ENCODE measurements around the gene FTSJ1. TPM values are rescaled to one million over a fixed set of nuclear protein-coding genes. Genes with fewer than 3 reads are reported as not detected.

FTSJ1 gene
- total RNA-seq, 3 donors from 2014 or later = 22.1 to 22.8 (median 22.7) TPM

GRCh38 chrX:48482526-48482925 lies 6.5 kb downstream of the FTSJ1 start:
- H3K4me3 ChIP-seq = no peak overlapping the region
- H3K4me1 ChIP-seq (ENCODE audit: low read depth) = no peaks in the 10 kb centered on the region
- H3K36me3 ChIP-seq (ENCODE audit: low read depth) = no peaks in the 10 kb centered on the region
- ATAC-seq (no peak), DNase-seq (no peak)
- intact Hi-C loops (cut with DNase I, micrococcal nuclease) = no loop called here
- TF ChIP-seq CTCF (IDR thresholded peaks at IDR 0.05) = no peak
- H3K9me3 ChIP-seq = no peaks in the 10 kb centered on the region

DNA sequence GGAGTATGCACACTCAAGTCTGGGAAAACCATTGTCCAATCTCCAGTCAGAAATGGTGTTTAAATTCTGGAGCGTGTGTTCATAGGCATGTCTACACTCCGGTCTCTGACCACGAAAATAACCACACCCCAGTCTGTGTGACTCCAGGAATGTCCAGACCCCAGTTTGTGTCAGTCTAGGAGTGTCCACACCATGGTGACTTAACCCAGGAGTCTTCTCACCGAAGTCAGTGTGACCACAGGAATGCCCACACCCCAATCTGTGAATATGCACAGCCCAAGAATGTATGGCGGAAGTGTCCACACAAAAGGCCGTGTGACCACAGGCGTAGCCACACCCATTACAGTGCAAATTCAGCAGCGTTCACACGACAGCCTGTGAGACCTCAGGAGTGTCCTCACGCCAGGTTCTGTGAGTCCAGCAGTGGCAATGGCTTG lies 11.4 kb downstream of the FTSJ1 start:
- DNase-seq = no peak
- ATAC-seq = peak; percentile 17
- no peaks in the 10 kb centered on the region for H3K36me3 ChIP-seq (ENCODE audit: low read depth)
- intact Hi-C loops (cut with DNase I, micrococcal nuclease) = no loop called here
- TF ChIP-seq CTCF (IDR thresholded peaks at IDR 0.05) = no peak
- H3K4me3 ChIP-seq = no peak overlapping the region
- H3K4me1 ChIP-seq (ENCODE audit: low read depth) = no peaks in the 10 kb centered on the region
- no peaks in the 10 kb centered on the region for H3K9me3 ChIP-seq

GRCh38 chrX:48488034-48488433 lies 12.0 kb downstream of the FTSJ1 start:
- no peaks in the 10 kb centered on the region for H3K36me3 ChIP-seq (ENCODE audit: low read depth)
- DNase-seq (peak in 1 of 3 donors; percentile 11), ATAC-seq (no peak)
- no peak for TF ChIP-seq CTCF (IDR thresholded peaks at IDR 0.05)
- H3K4me3 ChIP-seq = no peak overlapping the region
- H3K9me3 ChIP-seq = no peaks in the 10 kb centered on the region
- H3K4me1 ChIP-seq (ENCODE audit: low read depth) = no peaks in the 10 kb centered on the region
- intact Hi-C loops (cut with DNase I, micrococcal nuclease) = no loop called here

- no peak for DNase-seq
- no peak for ATAC-seq
- H3K4me1 ChIP-seq (ENCODE audit: low read depth) = no peaks in the 10 kb centered on the region
- intact Hi-C loops (cut with DNase I, micrococcal nuclease) = no loop called here
- H3K36me3 ChIP-seq (ENCODE audit: low read depth) = no peaks in the 10 kb centered on the region
- TF ChIP-seq CTCF (IDR thresholded peaks at IDR 0.05) = no peak
- no peak overlapping the region for H3K4me3 ChIP-seq
- H3K9me3 ChIP-seq = no peaks in the 10 kb centered on the region
Observed at GRCh38 chrX:48489296-48489695, 13.3 kb downstream of the FTSJ1 start.

GRCh38 chrX:48489892-48490291 lies 13.9 kb downstream of the FTSJ1 start:
- no peak overlapping the region for H3K4me3 ChIP-seq
- intact Hi-C loops (cut with DNase I, micrococcal nuclease) = no loop called here
- H3K4me1 ChIP-seq (ENCODE audit: low read depth) = no peaks in the 10 kb centered on the region
- H3K36me3 ChIP-seq (ENCODE audit: low read depth) = no peaks in the 10 kb centered on the region
- H3K9me3 ChIP-seq = no peaks in the 10 kb centered on the region
- TF ChIP-seq CTCF (IDR thresholded peaks at IDR 0.05) = no peak
- DNase-seq = no peak
- ATAC-seq = no peak

- H3K4me1 ChIP-seq (ENCODE audit: low read depth) = no peaks in the 10 kb centered on the region
- H3K4me3 ChIP-seq = no peak overlapping the region
- DNase-seq (no peak), ATAC-seq (no peak)
- no peaks in the 10 kb centered on the region for H3K36me3 ChIP-seq (ENCODE audit: low read depth)
- H3K9me3 ChIP-seq = no peaks in the 10 kb centered on the region
- TF ChIP-seq CTCF (IDR thresholded peaks at IDR 0.05) = no peak
- intact Hi-C loops (cut with DNase I, micrococcal nuclease) = no loop called here
Observed at GRCh38 chrX:48490661-48491060, 14.7 kb downstream of the FTSJ1 start.

All from mucosa of descending colon (tissue), 3 donors.